GM12892 (cell line): ENCODE results near the gene TSKU.

Source experiments
- POLR2A ChIP-seq: IDR thresholded peaks from 2 replicates; pipeline ENCODE4 v1.6.1; 2011; ENCODE audit warnings: low read depth, low read length, control low read depth
- TAF1 ChIP-seq: IDR thresholded peaks from 2 replicates; pipeline ENCODE4 v1.6.1; 2011; ENCODE audit warnings: low read depth, mild to moderate bottlenecking, control low read depth, low read length, borderline replicate concordance

DNA sequence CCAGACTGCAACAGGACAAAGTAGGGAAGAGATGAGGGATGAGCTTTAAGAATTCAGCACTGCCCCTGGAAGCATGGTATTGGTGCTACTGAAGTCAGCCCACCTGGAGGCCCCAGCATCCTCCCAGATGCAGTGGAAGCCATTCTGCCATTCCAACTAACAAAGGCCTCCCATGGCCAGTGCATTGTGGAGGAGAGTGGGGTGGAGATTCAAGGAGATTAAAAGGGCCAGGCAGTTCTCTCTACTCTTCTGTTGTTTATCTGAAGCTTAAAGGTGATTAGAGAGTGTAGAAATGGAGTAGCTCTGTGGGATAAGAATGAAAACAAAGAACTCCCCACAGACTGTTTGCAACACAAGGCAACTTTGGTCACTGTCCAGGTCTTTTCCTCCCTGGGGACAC lies 24.1 kb upstream of the TSKU start:
- TF ChIP-seq POLR2A (no peak), TAF1 (no peak)
